ENCODE data around the gene HOXC5.

The HOXC5 gene

GRCh38 chr12:54050482-54050810 lies 17.6 kb downstream of the HOXC5 start:
- H3K4me1 ChIP-seq (ENCODE audit: control extremely low read depth in 1 of 4, control insufficient read depth in 4 of 4, insufficient read depth in 4 of 4, low read length in 3 of 4), result peaks cover 0 to 19% (median 9%) of the 10 kb centered on the region in 4 experiments
- ChIA-PET CTCF (interaction anchor here (0.8 to 1.4 kb wide), 4 partner anchors 88 to 157 kb away, joined by 3 read pairs; no protein-coding TSS in a partner anchor), POLR2A (no interaction called here)
- WGBS (ENCODE audit: insufficient coverage), result 64% methylated on average over 1 of the region's 2 CpGs
- no peak overlapping the region for H3K27ac ChIP-seq (ENCODE audit: insufficient read depth in 1 of 2, low read depth in 1 of 2, low read length in 2 of 2, poor library complexity in 1 of 2, severe bottlenecking in 2 of 2)
- no peaks in the 10 kb centered on the region for H3K36me3 ChIP-seq (ENCODE audit: control insufficient read depth in 4 of 4, insufficient read depth in 4 of 4, low read length in 3 of 4)
- no peak overlapping the region for H3K4me3 ChIP-seq (ENCODE audit: control insufficient read depth in 1 of 7, extremely low read depth in 1 of 7, insufficient read depth in 4 of 7, low read depth in 2 of 7, low read length in 6 of 7)
- H3K9me3 ChIP-seq (ENCODE audit: control extremely low read depth in 1 of 5, control insufficient read depth in 4 of 5, insufficient read depth in 2 of 5, low read depth in 1 of 5, low read length in 4 of 5), result peaks cover 0 to 4% (median 0%) of the 10 kb centered on the region in 5 experiments
- H3K27me3 ChIP-seq (replicated peaks in 2 of 5; ENCODE audit: control insufficient read depth in 4 of 5, insufficient read depth in 5 of 5, low read length in 4 of 5), result peaks cover 22 to 99% (median 66%) of the 10 kb centered on the region in 5 experiments
- no peak for DNase-seq

GRCh38 chr12:54051026-54051842 lies 18.4 kb downstream of the HOXC5 start:
- Histone ChIP-seq H3K27me3 (replicated peaks in 2 of 5; ENCODE audit: control insufficient read depth in 4 of 5, insufficient read depth in 5 of 5, low read length in 4 of 5) (peaks cover 16 to 99% (median 65%) of the 10 kb centered on the region in 5 experiments), H3K36me3 (ENCODE audit: control insufficient read depth in 4 of 4, insufficient read depth in 4 of 4, low read length in 3 of 4) (no peaks in the 10 kb centered on the region), H3K4me1 (ENCODE audit: control extremely low read depth in 1 of 4, control insufficient read depth in 4 of 4, insufficient read depth in 4 of 4, low read length in 3 of 4) (peaks cover 0 to 19% (median 9%) of the 10 kb centered on the region in 4 experiments), H3K27ac (ENCODE audit: insufficient read depth in 1 of 2, low read depth in 1 of 2, low read length in 2 of 2, poor library complexity in 1 of 2, severe bottlenecking in 2 of 2) (no peak overlapping the region), H3K4me3 (ENCODE audit: control insufficient read depth in 1 of 7, extremely low read depth in 1 of 7, insufficient read depth in 4 of 7, low read depth in 2 of 7, low read length in 6 of 7) (no peak overlapping the region), H3K9me3 (ENCODE audit: control extremely low read depth in 1 of 5, control insufficient read depth in 4 of 5, insufficient read depth in 2 of 5, low read depth in 1 of 5, low read length in 4 of 5) (peaks cover 0 to 4% (median 0%) of the 10 kb centered on the region in 5 experiments)
- 21% methylated on average over 9 of the region's 12 CpGs for WGBS (ENCODE audit: insufficient coverage)
- POLR2A ChIA-PET, result no interaction called here
- no peak for DNase-seq
- CTCF ChIA-PET, result interaction anchor here (0.6 to 1.6 kb wide), 7 partner anchors 10 to 156 kb away, joined by 3 to 4 read pairs (median 3); no protein-coding TSS in a partner anchor

- Histone ChIP-seq H3K4me3 (ENCODE audit: control insufficient read depth in 1 of 7, extremely low read depth in 1 of 7, insufficient read depth in 4 of 7, low read depth in 2 of 7, low read length in 6 of 7) (no peak overlapping the region), H3K9me3 (ENCODE audit: control extremely low read depth in 1 of 5, control insufficient read depth in 4 of 5, insufficient read depth in 2 of 5, low read depth in 1 of 5, low read length in 4 of 5) (peaks cover 0 to 4% (median 0%) of the 10 kb centered on the region in 5 experiments), H3K27ac (ENCODE audit: insufficient read depth in 1 of 2, low read depth in 1 of 2, low read length in 2 of 2, poor library complexity in 1 of 2, severe bottlenecking in 2 of 2) (no peak overlapping the region), H3K27me3 (replicated peaks in 2 of 5; ENCODE audit: control insufficient read depth in 4 of 5, insufficient read depth in 5 of 5, low read length in 4 of 5) (peaks cover 16 to 99% (median 67%) of the 10 kb centered on the region in 5 experiments), H3K4me1 (ENCODE audit: control extremely low read depth in 1 of 4, control insufficient read depth in 4 of 4, insufficient read depth in 4 of 4, low read length in 3 of 4) (peaks cover 0 to 19% (median 9%) of the 10 kb centered on the region in 4 experiments), H3K36me3 (ENCODE audit: control insufficient read depth in 4 of 4, insufficient read depth in 4 of 4, low read length in 3 of 4) (no peaks in the 10 kb centered on the region)
- ChIA-PET POLR2A (no interaction called here), CTCF (interaction anchor here (0.6 to 3.1 kb wide), 7 partner anchors 9 to 155 kb away, joined by 3 to 11 read pairs (median 3); no protein-coding TSS in a partner anchor)
- no peak for DNase-seq
- 25% methylated on average over 5 of the region's 24 CpGs for WGBS (ENCODE audit: insufficient coverage)
Measured at GRCh38 chr12:54051874-54052437, 19.1 kb downstream of the HOXC5 start.

- 49% methylated on average over 3 of the region's 10 CpGs for WGBS (ENCODE audit: insufficient coverage)
- Histone ChIP-seq H3K4me3 (ENCODE audit: control insufficient read depth in 1 of 7, extremely low read depth in 1 of 7, insufficient read depth in 4 of 7, low read depth in 2 of 7, low read length in 6 of 7) (peak overlapping the region in 3 of 7 experiments; percentile 53 to 61 (median 56)), H3K9me3 (ENCODE audit: control extremely low read depth in 1 of 5, control insufficient read depth in 4 of 5, insufficient read depth in 2 of 5, low read depth in 1 of 5, low read length in 4 of 5) (peaks cover 0 to 4% (median 0%) of the 10 kb centered on the region in 5 experiments), H3K4me1 (ENCODE audit: control extremely low read depth in 1 of 4, control insufficient read depth in 4 of 4, insufficient read depth in 4 of 4, low read length in 3 of 4) (peaks cover 0 to 19% (median 9%) of the 10 kb centered on the region in 4 experiments), H3K27ac (ENCODE audit: insufficient read depth in 1 of 2, low read depth in 1 of 2, low read length in 2 of 2, poor library complexity in 1 of 2, severe bottlenecking in 2 of 2) (no peak overlapping the region), H3K36me3 (ENCODE audit: control insufficient read depth in 4 of 4, insufficient read depth in 4 of 4, low read length in 3 of 4) (no peaks in the 10 kb centered on the region), H3K27me3 (replicated peaks in 2 of 5; ENCODE audit: control insufficient read depth in 4 of 5, insufficient read depth in 5 of 5, low read length in 4 of 5) (peaks cover 16 to 99% (median 69%) of the 10 kb centered on the region in 5 experiments)
- ChIA-PET CTCF (interaction anchor here (0.6 to 3.1 kb wide), 10 partner anchors 8 to 154 kb away, joined by 3 to 11 read pairs (median 3); partner anchors contain the start of gene HOXC5), POLR2A (no interaction called here)
- DNase-seq, result no peak
Measured at GRCh38 chr12:54052438-54053002, 19.7 kb downstream of the HOXC5 start.

- Histone ChIP-seq H3K4me3 (ENCODE audit: control insufficient read depth in 1 of 7, extremely low read depth in 1 of 7, insufficient read depth in 4 of 7, low read depth in 2 of 7, low read length in 6 of 7) (peak overlapping the region in 6 of 7 experiments; percentile 20 to 67 (median 54)), H3K36me3 (ENCODE audit: control insufficient read depth in 4 of 4, insufficient read depth in 4 of 4, low read length in 3 of 4) (no peaks in the 10 kb centered on the region), H3K27me3 (replicated peaks in 2 of 5; ENCODE audit: control insufficient read depth in 4 of 5, insufficient read depth in 5 of 5, low read length in 4 of 5) (peaks cover 16 to 99% (median 71%) of the 10 kb centered on the region in 5 experiments), H3K27ac (ENCODE audit: insufficient read depth in 1 of 2, low read depth in 1 of 2, low read length in 2 of 2, poor library complexity in 1 of 2, severe bottlenecking in 2 of 2) (no peak overlapping the region), H3K4me1 (ENCODE audit: control extremely low read depth in 1 of 4, control insufficient read depth in 4 of 4, insufficient read depth in 4 of 4, low read length in 3 of 4) (peaks cover 0 to 19% (median 9%) of the 10 kb centered on the region in 4 experiments), H3K9me3 (ENCODE audit: control extremely low read depth in 1 of 5, control insufficient read depth in 4 of 5, insufficient read depth in 2 of 5, low read depth in 1 of 5, low read length in 4 of 5) (peaks cover 0 to 4% (median 0%) of the 10 kb centered on the region in 5 experiments)
- ChIA-PET CTCF (interaction anchor here (0.7 to 3.1 kb wide), 8 partner anchors 12 to 153 kb away, joined by 3 to 11 read pairs (median 3); partner anchors contain the start of gene HOXC5), POLR2A (no interaction called here)
- WGBS (ENCODE audit: insufficient coverage), result 0% methylated on average over 10 of the region's 22 CpGs
- DNase-seq, result peak in 1 of 3 donors; percentile 63
Measured at GRCh38 chr12:54053003-54053750, 20.3 kb downstream of the HOXC5 start.
